HG03442 (cell line): ENCODE results near the gene CIBAR2.

Source experiments
- ATAC-seq: cut with Tn5 transposase; IDR thresholded peaks from one replicate; pipeline ENCODE4 v1.9.1; 2021; ENCODE audit warnings: mild to moderate bottlenecking, moderate library complexity; ENCODE audit not compliant: unreplicated experiment

CIBAR2 gene

DNA sequence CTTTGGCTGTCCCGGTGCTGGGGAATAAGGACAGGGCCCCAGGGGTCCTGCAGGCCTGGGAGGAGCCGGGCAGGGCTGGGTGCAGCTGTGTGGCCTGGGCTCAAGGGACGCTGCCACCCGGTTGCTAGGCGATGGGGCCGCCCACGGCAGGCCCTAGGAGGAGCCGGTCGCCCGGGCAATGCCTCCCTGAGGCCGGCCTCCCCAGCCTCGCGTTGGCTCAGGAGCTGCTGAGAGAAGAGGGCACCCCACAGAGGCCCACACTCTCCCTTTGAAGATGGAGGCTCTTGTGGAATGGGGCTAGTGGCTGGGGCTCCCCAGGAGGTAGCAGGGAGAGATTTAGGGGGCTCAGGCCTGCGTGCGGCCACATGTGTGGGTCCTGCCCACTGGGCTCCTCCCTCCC is at the start of gene CIBAR2:
TSS of gene CIBAR2 (minus strand) at position 109 of the 400 bp plus-strand sequence. CDS start 120 bp downstream, outside the sequence.
- no peak for ATAC-seq

DNA sequence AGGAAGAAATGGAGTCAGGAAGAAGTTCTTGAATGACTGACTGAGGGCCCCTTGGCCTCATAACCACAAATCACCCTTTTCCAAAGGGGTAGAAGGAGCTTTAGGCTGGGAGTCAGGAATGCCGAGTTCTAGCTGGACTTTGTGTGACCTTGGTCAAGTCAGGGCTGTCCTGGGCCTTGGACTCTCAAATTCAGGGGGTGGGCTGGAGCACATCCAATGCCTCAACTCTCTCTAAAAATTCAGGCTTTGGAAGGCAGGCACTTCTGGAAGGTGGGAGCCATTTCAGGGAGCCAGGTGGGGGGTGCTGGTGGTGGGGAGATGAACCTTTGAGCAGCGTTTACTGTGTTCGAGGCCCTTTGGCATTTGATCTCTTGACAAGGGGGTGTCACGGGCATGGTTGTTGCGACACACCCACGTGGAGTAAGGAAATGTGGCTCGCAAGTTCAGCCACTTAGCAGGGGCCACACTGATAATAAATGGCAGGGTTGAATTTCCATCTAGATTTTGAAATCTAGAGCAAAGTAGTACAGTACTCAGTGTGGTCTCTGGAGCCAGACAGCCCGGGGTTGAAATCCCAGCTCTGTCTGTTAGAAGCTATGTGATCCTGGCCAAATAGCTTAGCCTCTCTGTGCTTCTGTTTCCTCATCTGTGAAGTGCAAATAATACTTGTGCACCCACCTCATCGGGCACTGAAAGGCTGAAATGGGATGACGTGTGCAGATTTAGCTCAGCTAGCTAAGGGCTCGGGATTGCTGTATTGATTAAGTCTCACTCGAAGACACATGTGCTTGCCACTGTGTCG is 47.1 kb upstream of the CIBAR2 start:
- no peak for ATAC-seq

DNA sequence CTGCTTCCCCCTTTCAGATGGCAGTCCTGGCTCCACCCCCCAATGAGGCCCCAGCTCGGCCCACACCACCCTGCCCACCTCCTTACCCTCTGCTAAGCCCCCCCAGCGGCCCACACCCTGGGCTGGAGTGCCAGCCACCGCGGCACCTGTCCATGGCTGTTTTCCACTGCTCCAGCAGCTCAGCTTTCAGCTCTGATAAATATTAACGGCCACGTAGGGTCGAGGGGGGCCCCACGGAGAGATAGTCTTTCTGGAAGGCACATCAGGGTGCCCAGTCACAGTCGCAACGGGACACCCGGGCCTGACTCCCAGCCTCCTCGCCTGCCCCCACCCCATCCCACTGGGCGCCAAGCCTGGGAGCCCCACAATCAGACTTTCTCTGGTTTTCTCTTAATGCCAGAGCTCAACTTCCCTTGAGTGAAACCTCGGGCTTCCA is 46.5 kb upstream of the CIBAR2 start:
- ATAC-seq, result no peak

DNA sequence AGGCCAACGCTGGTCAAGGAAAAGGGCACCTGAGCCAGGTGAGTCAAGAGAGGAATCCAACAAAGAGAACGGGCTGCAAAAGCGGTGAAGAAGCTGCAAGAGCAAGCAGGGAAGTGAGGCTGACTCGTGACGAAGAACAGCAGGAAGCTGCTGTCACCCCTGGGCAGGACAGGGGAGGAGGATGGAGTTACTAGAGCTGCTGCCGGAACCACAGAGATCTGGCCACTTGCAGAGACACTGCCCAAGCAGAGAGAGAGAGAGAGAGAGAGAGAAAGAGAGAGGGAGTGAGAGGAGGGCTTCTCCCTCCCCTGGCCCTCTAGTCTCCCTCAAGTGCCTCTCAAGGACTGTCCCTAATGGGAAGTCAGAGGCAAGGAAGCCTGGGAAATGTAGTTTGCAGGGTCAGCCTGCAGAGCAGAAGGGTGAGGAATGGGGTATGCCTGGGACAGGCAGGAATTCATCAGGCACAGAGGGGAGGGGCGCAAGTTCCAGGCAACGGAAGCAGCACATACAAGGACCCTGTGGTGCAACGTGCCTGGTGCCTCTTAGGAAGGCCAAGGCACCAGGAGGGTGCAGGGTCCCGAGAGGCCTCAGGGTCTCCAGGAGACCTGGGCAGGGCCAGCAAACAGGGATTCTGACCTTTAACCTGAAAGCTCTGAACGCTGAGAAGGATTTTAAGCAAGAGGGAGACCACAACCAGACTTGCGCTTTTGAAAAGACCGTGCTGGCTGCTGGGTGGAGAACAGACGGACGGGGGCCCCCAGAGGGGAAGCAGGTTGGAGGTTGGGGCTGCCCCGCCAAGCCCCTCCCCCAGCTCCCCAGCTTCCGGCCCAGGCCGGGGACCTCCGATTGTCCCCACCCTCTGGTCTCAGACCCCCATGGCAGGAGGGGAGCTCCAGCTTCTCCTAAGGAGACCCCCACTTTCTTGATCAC is 45.8 kb upstream of the CIBAR2 start:
- no peak for ATAC-seq

DNA sequence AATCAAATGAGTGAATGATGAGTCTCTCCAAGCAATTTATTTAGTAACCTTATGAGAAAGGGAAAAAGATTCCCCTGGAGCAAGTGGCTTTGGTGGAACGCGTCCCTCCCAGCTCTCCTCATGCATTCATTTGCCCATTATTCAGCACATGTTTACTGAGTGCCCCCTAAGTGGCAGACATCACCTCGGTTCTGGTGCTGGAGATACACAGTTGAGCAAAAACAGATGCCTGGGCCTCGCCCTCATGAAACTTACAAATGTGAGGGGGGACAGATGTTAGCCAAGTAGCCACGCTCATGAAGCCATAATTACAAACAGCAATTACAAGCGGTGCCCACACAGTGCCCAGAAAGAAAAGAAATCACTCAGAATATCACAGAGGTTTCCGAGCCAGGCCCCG is 45.1 kb upstream of the CIBAR2 start:
- no peak for ATAC-seq

DNA sequence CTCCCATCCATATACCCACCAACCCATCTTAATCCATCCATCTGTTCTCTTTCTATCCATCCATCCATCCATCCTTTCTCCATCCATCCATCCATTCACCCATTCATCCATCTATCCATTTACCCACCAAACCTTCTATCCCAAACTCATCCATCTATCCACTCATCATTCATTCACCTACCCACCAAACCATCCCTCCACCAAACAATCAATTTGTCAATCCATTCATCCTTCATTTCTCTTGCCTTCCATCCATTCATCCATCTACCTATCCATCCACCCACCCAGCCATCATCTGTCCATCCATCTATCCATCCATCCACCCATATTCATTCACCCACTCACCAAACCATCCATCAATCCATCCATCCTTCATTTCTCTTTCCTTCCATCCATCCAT is 44.6 kb upstream of the CIBAR2 start:
- ATAC-seq, result no peak

DNA sequence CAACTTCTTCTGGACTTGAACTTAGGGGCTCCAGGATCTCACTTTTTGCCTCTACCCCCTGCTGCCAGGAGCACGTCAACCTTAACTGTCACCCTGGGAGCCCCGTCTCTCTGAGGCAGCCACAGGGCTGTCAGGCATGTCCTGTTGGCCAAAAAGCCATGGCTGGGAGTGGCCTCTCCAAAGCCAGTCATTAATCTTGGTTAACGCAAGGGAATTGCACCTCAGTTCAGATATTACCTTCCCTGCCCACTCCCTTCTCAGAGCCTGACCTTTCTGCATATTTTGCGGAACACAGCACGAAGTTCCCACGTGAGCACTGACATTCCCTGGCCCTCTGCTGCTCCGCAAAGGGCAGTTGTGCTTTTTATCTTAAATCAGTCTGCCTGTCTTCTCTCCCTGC is 44.2 kb upstream of the CIBAR2 start:
- ATAC-seq, result no peak

DNA sequence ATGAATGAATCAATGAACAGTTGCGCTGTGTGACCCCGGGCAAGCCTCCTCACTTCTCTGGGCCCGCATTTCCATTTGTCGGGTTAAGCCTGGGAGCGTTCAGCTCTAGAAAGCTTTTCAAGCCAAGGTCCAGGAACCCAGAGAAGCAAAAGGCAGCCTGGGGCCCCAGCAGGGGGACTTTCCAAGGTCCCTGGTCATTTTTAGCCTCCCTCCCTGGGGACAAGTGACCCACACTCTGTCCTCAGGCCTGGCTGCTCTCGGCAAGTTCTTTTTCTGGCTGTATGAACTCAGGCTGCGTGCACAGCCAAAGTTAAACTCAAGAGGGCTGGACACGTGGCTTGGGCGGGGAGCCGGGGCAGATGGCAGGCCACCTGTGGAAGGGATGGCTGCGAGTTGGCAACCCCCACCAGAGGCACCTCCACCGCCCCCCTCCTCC is 41.4 kb upstream of the CIBAR2 start:
- ATAC-seq, result no peak

DNA sequence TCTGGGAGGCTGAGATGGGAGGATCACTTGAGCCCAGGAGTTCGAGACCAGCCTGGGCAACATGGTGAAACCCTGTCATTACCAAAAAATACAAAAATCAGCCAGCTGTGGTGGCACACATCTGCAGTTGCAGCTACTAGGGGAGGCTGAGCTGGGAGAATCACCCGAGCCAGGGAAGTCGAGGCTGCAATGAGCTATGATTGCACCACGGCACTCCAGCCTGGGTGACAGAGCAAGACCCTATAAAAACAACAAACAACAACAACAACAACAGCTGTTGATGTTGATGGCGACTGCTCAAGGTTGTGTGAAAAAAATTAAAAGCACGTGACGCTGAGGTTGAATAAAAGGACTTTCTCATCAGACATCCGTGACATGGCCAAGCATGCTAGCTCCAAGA is 40.8 kb upstream of the CIBAR2 start:
- ATAC-seq, result no peak

DNA sequence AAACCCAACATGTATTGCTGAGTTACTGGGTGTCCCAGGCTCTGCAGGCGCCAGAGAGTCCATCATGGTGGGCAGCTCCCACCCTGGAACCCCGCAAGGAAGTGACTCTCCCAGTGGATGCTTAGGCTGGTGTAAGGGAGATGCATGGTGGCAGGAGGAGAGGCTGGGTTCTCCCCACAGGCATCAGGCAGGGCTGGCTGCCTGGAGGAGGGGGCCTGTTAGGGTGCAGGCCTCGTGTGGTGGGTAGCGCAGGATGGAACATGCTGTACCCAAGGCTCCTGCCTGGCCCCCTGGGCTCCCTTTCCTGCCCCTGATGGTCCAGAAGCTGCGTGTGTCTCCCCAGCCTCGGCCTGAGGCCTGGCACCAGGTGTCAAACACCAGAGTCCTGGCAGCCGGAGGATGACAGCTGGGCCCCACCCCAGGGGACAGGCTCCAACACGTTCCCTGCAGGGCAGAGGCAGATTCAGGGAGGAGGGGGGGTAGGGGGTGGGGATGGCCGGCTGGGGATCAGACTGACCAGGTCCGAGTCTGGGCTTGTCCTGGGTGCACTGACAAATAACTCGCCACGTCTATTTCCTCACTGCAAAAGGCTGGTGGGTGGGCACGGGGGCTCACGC is 40.2 kb upstream of the CIBAR2 start:
- no peak for ATAC-seq

DNA sequence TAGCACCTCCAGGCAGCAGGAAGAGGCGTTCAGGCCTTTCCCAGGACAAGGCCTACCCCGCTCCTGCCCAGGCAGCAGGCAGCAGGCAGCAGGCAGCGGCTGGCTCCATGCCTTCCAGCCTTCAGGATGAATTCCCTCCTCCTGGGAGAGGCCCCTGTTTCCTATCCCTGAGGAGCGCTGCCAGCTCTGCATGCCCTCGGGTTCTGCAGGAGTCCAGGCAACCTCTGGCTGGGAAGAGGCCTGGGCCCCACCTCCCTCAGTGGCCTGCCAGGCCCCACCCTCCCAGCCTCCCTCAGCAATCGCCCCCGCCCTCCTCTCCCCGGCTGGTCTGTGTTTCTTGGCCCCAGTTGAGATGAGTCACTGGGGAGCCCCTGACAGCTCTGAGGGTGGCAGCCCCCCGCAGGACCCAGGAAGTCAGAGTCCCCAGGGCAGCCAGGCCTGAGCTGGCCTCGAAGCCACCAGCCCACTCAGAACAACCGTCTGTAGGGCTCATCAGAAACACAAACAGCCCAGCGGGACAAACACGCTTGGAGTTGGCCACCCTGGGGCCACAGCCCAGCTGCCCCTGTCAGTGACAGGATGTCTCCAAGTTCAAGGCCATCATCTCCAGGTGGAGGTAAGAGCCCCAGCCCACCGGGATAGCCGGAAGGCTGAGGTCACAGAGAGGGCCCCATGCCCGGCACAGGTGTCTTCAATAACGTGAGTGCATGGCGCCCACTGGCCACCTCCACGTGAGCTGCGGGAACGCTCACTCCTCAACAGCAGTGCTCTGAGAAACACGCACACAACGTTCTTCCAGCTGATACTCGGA is 39.5 kb upstream of the CIBAR2 start:
- peak; percentile 65 for ATAC-seq

DNA sequence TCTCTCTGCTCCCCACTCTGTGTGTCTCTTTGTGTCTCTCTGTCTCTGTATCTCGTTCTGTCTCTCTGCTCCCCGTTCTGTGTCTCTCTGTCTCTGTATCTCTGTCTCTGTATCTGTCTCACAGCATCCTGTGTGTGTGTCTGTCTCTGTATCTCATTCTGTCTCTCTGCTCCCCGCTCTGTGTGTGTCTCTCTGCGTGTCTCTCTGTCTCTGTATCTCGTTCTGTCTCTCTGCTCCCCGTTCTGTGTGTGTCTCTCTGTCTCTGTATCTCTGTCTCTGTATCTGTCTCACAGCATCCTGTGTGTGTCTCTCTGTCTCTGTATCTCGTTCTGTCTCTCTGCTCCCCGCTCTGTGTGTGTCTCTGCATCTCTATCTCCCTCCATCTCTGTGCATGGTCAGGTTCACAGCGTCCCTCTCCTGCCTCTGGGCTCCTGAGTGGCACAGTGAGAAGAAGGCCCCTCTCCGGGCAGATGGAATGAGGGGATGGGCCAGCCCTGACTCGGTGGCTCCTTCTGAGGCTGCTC is 38.9 kb upstream of the CIBAR2 start:
- ATAC-seq, result no peak

DNA sequence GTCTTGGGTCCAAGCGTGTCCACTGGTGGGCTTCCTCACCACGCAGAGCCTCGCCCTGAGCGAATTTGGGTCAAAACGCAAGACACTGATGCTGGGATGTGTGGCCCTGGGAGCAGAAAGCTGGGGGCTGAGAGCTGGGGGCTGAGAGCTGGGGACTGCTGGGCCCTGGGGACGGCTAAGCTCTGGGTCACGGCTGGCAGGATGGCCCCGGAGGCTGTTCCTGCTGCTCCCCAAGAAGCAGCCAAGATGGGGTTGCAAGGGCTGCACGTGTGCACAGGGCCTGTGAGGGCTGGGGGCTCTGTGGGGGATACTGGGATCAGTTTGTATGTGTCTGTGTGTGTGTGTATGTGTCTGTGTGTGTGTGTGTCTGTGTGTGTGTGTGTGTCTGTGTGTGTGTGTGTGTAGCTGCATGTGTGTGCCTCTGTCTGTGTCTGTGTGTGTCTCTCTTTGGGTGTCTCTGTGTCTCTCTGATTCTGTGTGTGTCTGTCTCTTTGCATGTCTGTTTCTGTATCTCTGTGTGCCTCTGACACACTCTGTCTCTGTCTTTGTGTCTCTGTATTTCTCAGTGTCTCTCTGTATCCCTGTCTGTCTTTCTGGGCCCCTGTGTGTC is 38.2 kb upstream of the CIBAR2 start:
- ATAC-seq, result no peak

DNA sequence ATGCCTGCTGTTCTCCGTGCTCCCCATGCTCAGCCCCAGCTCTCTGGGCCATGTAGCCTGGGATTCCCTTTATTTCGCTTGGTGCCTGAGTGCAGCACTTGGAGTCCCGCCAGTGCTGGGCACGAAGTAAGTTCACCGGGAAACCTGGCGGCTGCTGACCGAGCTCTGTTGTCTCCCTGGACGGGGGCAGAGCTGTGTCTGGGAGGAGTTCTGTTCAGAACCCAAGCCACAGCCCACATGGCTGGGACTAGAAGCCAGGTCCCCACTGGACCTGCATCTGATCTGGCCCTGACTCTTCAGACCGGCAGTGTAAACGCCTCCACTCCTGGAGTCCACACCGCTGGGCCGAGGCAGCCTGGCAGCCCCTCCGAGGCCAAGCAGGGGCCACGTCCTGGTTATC is 37.5 kb upstream of the CIBAR2 start:
- ATAC-seq, result no peak

DNA sequence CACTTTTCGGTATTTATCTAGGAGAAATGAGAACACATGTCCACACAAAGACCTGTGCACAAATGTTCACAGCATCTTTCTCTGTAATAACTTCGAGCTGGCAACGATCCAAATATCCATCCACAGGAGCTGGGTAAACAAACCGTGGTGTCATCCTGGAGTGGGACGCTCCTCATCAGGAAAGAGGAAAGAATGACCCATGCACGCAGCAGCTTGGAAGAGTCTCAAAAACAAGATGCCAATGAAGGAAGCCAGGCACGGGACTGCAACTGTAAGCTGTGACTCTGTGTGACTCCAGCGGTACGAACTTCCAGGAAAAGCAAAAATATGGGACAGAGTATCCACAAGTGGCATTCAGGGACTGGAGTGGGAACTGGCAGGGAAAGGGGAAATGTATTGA is 36.7 kb upstream of the CIBAR2 start:
- ATAC-seq, result no peak

DNA sequence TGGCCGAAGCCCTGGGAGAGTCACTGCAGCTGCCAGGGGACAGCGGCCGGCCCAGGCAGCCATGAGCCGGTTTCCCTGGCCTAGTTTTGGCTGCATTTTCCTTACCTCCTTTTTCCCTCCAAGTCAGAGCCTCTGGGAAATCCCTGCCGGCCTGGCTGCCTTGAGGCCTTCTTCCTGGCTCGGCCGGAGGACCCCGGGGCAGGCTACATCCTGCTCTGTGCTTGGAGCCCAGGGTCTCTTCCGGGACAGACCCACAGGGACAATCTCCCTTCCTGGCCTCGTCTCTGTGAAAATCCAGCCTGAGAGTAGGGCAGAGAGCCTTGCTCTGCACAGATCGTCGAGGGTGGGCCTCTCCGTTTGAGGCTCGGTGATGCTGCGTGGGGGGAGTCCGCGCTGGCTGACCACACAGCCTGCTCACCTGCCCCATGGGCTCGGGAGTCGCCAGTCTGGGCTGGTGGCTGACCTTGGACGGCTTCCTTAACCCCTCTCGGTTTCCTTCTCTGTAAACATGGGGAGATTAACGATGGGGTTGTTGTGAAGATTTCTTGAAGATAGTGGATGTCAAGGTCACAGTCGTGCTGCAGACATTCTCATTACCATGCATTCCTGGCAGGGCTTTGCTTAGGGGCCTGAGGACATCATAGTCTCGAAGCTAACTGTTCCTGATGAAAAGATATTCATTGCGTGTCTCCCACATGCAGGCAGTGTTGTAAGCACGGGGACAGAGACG is 34.8 kb upstream of the CIBAR2 start:
- ATAC-seq, result no peak

DNA sequence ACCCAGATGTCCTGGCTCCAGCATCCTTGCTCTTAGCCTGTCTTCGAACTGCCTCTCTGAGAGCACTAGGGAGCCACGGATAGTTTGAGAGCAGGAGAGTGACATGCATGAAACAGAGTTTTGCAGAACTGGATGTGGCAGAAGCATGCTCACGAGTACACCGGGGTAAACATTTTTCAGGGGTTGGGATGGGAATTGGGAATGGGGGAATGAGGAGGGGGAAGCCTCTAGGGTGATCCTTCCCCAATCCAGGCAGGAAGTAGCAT is 34.2 kb upstream of the CIBAR2 start:
- no peak for ATAC-seq

DNA sequence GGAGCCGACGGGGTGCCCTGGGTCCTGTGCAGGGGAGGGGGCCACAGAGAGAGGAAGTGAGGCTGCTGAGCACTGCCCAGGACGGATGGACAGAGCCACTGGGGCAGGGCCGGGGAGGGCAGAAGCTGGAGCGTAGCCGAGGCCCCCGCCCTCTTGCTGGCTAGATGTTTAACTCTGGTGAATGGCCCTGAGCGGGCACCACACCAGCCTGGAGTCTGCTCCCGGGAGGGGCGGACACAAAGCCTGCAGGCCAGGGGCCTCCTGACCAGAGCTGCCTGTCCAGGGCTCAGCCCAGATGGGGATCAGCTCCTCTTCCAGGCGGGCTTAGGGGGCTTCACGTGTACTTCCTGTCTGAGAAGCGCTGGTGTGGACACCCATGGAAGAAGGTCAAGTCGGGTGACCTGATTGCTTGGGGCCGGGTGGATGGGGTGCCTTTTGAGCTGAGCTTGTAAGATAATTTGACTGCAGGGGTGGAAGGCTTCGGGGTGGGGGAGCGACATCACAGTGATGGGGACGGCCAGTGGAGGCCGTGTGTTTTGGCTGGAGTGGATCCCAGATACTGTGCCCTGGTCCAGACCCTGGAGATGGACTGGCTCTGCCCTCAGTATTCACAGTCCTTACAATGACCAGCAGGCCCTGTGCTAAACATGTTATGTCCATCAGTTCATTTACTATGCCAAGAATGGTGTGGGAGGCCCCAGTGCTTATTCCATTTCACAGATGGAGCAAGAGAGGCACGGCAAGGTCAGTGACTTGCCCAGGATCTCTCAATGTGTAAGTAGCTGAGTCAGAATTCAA is 33.7 kb upstream of the CIBAR2 start:
- ATAC-seq, result no peak

DNA sequence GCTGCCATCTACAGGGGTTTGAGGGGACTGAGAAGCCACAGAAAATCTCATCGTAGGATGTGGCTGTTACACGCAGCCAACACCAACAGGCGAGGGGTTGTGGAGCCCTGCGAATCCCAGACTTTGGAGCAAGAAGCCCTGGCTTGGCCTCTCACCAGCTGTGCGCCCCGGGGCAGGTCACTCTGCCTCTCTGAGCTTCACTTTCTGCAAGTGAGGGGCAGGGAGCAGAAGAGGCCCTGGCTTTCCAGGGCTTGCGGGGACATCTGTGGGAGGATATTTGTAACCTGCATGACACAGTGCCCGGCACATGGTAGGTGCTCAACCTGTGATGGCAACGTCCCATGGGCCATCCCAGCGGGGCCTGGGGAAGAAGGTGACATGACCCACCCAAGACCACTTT is 32.9 kb upstream of the CIBAR2 start:
- ATAC-seq, result no peak
